Natural killer cell (primary cell): ENCODE measurements around the gene CRTAP. TPM values are rescaled to one million over a fixed set of nuclear protein-coding genes. Genes with fewer than 3 reads are reported as not detected.
A peak's percentile ranks its signal among the peaks of the same experiment; 100 is the strongest.

Source experiments
- ATAC-seq, 3 donors: fragments of 150-1000 bp in 2 of 3; fragments of 200-7000 bp in 1 of 3; cut with Tn5 transposase; 1 replicate in 1 of 3; 2 replicates in 2 of 3; pipeline ENCODE4 v1.10.0; 2021; ENCODE audit warnings: mild to moderate bottlenecking in 2 of 3, moderate library complexity in 2 of 3
- DNase-seq, 2 donors: peaks; one replicate each; pipeline versions ENCODE4 v3.0.0 to v3.0.0-alpha.2; 2013 to 2021; ENCODE audit warnings: mixed read lengths in 1 of 2
- H3K27ac ChIP-seq: one replicate; pipeline ENCODE4 v1.5.1; 2013; ENCODE audit warnings: mild to moderate bottlenecking, low read length
- H3K27me3 ChIP-seq: one replicate; pipeline ENCODE4 v1.6.1; 2013; ENCODE audit warnings: low read length; ENCODE audit not compliant: control insufficient read depth, insufficient read depth
- H3K36me3 ChIP-seq: one replicate; pipeline ENCODE4 v1.6.1; 2013; ENCODE audit warnings: low read length; ENCODE audit not compliant: control insufficient read depth, insufficient read depth
- H3K4me1 ChIP-seq: one replicate; pipeline ENCODE4 v1.6.1; 2013; ENCODE audit warnings: low read length; ENCODE audit not compliant: control insufficient read depth, insufficient read depth
- H3K4me3 ChIP-seq: one replicate; pipeline ENCODE4 v1.5.1; 2013; ENCODE audit warnings: low read length
- H3K9me3 ChIP-seq: one replicate; pipeline ENCODE4 v1.6.1; 2013; ENCODE audit warnings: low read length; ENCODE audit not compliant: control insufficient read depth, insufficient read depth
- H3K27ac Mint-ChIP-seq, 2 donors: one replicate each; pipeline ENCODE4 v1.8.0; 2022; ENCODE audit warnings: mild to moderate bottlenecking in 2 of 2, mixed read lengths in 2 of 2, moderate library complexity in 1 of 2
- H3K27me3 Mint-ChIP-seq, 2 donors: one replicate each; pipeline ENCODE4 v1.8.0; 2022; ENCODE audit warnings: low read depth in 2 of 2, mixed read lengths in 2 of 2
- H3K36me3 Mint-ChIP-seq: one replicate; pipeline ENCODE4 v1.8.0; 2022; ENCODE audit warnings: mixed read lengths
- H3K4me1 Mint-ChIP-seq, 2 donors: one replicate each; pipeline ENCODE4 v1.8.0; 2022; ENCODE audit warnings: mixed read lengths in 2 of 2
- H3K4me3 Mint-ChIP-seq: one replicate; pipeline ENCODE4 v1.8.0; 2022; ENCODE audit warnings: mild to moderate bottlenecking, moderate library complexity, mixed read lengths
- H3K9me3 Mint-ChIP-seq, 2 donors: one replicate each; pipeline ENCODE4 v1.8.0; 2022; ENCODE audit warnings: mixed read lengths in 2 of 2
- WGBS: methylation state at CpG from one replicate; pipeline ENCODE4 v1.1.7; 2013; ENCODE audit warnings: missing lambda C conversion rate; ENCODE audit not compliant: insufficient coverage; 5-methylcytosine and 5-hydroxymethylcytosine counted together
- intact Hi-C: fragments of 100-400 bp; cut with micrococcal nuclease; formaldehyde crosslinking; loops from one replicate; pipeline ENCODE4 v1.14.2; 2022
- total RNA-seq, 4 donors: library from RNA; stranded (reverse); fragments of 120-200 nt in 1 of 4; gene quantifications; one replicate each; pipeline versions ENCODE4 v1.2.3 to v1.2.4, GENCODE V29; 2013 to 2022
- TF ChIP-seq, protein P1 (sequence below): fragments of 200-600 bp; IDR thresholded peaks from one replicate; pipeline ENCODE4 v1.8.0; 2022; ENCODE audit warnings: antibody characterized with exemption

The CRTAP gene
- total RNA-seq, 3 donors from 2014 or later (not counting 1 experiment from before 2014, with no cell fraction given): 32.4 to 38.2 (median 37.9) TPM

DNA sequence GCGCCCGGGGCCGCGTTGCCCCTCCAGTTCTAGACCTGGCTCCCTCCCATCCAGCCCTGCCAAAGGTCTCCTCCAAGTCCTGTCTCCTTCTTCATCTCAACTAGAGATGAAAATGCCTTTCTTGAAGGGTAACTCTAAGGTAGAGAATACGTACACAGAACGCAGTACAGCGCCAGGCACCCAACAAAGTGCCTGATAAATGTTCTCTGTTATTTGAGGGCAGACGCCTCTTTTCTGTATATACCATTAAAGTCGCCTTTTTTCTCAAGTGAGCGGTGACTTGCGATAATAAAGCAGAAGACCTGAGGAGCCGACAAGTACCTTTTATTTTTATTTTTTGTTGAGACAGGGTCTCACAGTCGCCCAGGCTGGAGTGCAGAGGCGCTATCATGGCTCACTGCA, 809 bp downstream of the CRTAP start:
- TF ChIP-seq, protein P1, sequence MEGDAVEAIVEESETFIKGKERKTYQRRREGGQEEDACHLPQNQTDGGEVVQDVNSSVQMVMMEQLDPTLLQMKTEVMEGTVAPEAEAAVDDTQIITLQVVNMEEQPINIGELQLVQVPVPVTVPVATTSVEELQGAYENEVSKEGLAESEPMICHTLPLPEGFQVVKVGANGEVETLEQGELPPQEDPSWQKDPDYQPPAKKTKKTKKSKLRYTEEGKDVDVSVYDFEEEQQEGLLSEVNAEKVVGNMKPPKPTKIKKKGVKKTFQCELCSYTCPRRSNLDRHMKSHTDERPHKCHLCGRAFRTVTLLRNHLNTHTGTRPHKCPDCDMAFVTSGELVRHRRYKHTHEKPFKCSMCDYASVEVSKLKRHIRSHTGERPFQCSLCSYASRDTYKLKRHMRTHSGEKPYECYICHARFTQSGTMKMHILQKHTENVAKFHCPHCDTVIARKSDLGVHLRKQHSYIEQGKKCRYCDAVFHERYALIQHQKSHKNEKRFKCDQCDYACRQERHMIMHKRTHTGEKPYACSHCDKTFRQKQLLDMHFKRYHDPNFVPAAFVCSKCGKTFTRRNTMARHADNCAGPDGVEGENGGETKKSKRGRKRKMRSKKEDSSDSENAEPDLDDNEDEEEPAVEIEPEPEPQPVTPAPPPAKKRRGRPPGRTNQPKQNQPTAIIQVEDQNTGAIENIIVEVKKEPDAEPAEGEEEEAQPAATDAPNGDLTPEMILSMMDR: no peak
- no peak for DNase-seq
- peak overlapping the region; percentile 43 for H3K4me3 ChIP-seq
- Mint-ChIP-seq H3K9me3 (no peaks in the 10 kb centered on the region), H3K4me1 (peaks cover 9 to 23% of the 10 kb centered on the region in 2 donors), H3K27ac (peak overlapping the region; percentile 63 to 86), H3K4me3 (peak overlapping the region; percentile 88), H3K36me3 (no peaks in the 10 kb centered on the region), H3K27me3 (no peaks in the 10 kb centered on the region)
- WGBS: 46% methylated on average over 14 of the region's 14 CpGs
- H3K27me3 ChIP-seq: no peaks in the 10 kb centered on the region
- intact Hi-C loops: loop anchor here (2.0 to 5.0 kb wide), 2 partner anchors 18 to 328 kb away; partner anchors contain the start of genes GLB1, TMPPE and UBP1
- H3K9me3 ChIP-seq: no peaks in the 10 kb centered on the region
- H3K4me1 ChIP-seq: peaks cover 19% of the 10 kb centered on the region
- no peak for ATAC-seq
- H3K36me3 ChIP-seq: no peaks in the 10 kb centered on the region
- no peak overlapping the region for H3K27ac ChIP-seq

GRCh38 chr3:33115024-33115768, 1.4 kb downstream of the CRTAP start:
- H3K27ac ChIP-seq: peak overlapping the region; percentile 22
- WGBS: 69% methylated on average over 13 of the region's 13 CpGs
- Mint-ChIP-seq H3K27ac (peak overlapping the region; percentile 20 to 63), H3K36me3 (no peaks in the 10 kb centered on the region), H3K4me3 (peak overlapping the region; percentile 88), H3K27me3 (no peaks in the 10 kb centered on the region), H3K9me3 (no peaks in the 10 kb centered on the region), H3K4me1 (peaks cover 9 to 25% of the 10 kb centered on the region in 2 donors)
- H3K4me1 ChIP-seq: peaks cover 19% of the 10 kb centered on the region
- no peaks in the 10 kb centered on the region for H3K36me3 ChIP-seq
- TF ChIP-seq, protein P1: no peak
- no peaks in the 10 kb centered on the region for H3K9me3 ChIP-seq
- intact Hi-C loops: loop anchor here (2.0 kb wide), 1 partner anchor 18 kb away; the partner anchor contains the start of genes GLB1 and TMPPE
- peak in 1 of 2 donors; percentile 30 for DNase-seq
- H3K27me3 ChIP-seq: no peaks in the 10 kb centered on the region
- H3K4me3 ChIP-seq: no peak overlapping the region
- ATAC-seq: no peak

GRCh38 chr3:33117461-33117860, 3.6 kb downstream of the CRTAP start:
- H3K36me3 ChIP-seq: peaks cover 8% of the 10 kb centered on the region
- Mint-ChIP-seq H3K9me3 (no peaks in the 10 kb centered on the region), H3K4me3 (no peak overlapping the region), H3K27ac (no peak overlapping the region), H3K27me3 (no peaks in the 10 kb centered on the region), H3K4me1 (peaks cover 9 to 25% of the 10 kb centered on the region in 2 donors), H3K36me3 (no peaks in the 10 kb centered on the region)
- no peaks in the 10 kb centered on the region for H3K27me3 ChIP-seq
- H3K4me3 ChIP-seq: no peak overlapping the region
- peaks cover 19% of the 10 kb centered on the region for H3K4me1 ChIP-seq
- ATAC-seq (no peak), DNase-seq (no peak)
- no peak overlapping the region for H3K27ac ChIP-seq
- 92% methylated on average over 3 of the region's 3 CpGs for WGBS
- TF ChIP-seq, protein P1: no peak
- intact Hi-C loops: no loop called here
- no peaks in the 10 kb centered on the region for H3K9me3 ChIP-seq
